Type B pancreatic cell (in vitro differentiated cells): Measurements from ENCODE around the gene RPS19BP1. TPM values are rescaled to one million over a fixed set of nuclear protein-coding genes. Genes with fewer than 3 reads are reported as not detected.

Experiments used
- DNase-seq: peaks from one replicate; pipeline ENCODE4 v3.0.0; 2021; ENCODE audit warnings: mixed read lengths; ENCODE audit not compliant: unreplicated experiment; ENCODE audit errors: extremely low spot score
- H3K27ac Mint-ChIP-seq: 2 replicates; pipeline ENCODE4 v1.8.0; 2021; ENCODE audit warnings: mild to moderate bottlenecking, mixed read lengths
- H3K27me3 Mint-ChIP-seq: 2 replicates; pipeline ENCODE4 v1.8.0; 2021; ENCODE audit warnings: mixed read lengths
- H3K36me3 Mint-ChIP-seq: 2 replicates; pipeline ENCODE4 v1.8.0; 2021; ENCODE audit warnings: mixed read lengths
- H3K4me1 Mint-ChIP-seq: one replicate; pipeline ENCODE4 v1.8.0; 2021; ENCODE audit warnings: mixed read lengths; ENCODE audit not compliant: unreplicated experiment
- H3K4me3 Mint-ChIP-seq: 2 replicates; pipeline ENCODE4 v1.8.0; 2021; ENCODE audit warnings: mild to moderate bottlenecking, mixed read lengths
- H3K9me3 Mint-ChIP-seq: 2 replicates; pipeline ENCODE4 v1.8.0; 2021; ENCODE audit warnings: mixed read lengths
- total RNA-seq: library from RNA; stranded (reverse); gene quantifications from 2 replicates; pipeline ENCODE4 v1.2.1, GENCODE V29; 2021; ENCODE audit warnings: low replicate concordance
- TF ChIP-seq, protein P1 (sequence below): fragments of 200-600 bp; sonication (generic); conservative IDR thresholded peaks from 2 replicates; pipeline ENCODE4 v1.5.0; 2021; ENCODE audit warnings: antibody characterized with exemption, mild to moderate bottlenecking

The RPS19BP1 gene
- total RNA-seq, 1 donor from 2014 or later: 52.3 TPM

GRCh38 chr22:39558950-39559349 lies 26.4 kb upstream of the RPS19BP1 start:
- DNase-seq: no peak
- Mint-ChIP-seq H3K4me3 (peak overlapping the region; percentile 67), H3K9me3 (no peaks in the 10 kb centered on the region), H3K36me3 (no peaks in the 10 kb centered on the region), H3K27ac (no peak overlapping the region), H3K27me3 (peaks cover 70% of the 10 kb centered on the region), H3K4me1 (no peaks in the 10 kb centered on the region)
- TF ChIP-seq, protein P1, sequence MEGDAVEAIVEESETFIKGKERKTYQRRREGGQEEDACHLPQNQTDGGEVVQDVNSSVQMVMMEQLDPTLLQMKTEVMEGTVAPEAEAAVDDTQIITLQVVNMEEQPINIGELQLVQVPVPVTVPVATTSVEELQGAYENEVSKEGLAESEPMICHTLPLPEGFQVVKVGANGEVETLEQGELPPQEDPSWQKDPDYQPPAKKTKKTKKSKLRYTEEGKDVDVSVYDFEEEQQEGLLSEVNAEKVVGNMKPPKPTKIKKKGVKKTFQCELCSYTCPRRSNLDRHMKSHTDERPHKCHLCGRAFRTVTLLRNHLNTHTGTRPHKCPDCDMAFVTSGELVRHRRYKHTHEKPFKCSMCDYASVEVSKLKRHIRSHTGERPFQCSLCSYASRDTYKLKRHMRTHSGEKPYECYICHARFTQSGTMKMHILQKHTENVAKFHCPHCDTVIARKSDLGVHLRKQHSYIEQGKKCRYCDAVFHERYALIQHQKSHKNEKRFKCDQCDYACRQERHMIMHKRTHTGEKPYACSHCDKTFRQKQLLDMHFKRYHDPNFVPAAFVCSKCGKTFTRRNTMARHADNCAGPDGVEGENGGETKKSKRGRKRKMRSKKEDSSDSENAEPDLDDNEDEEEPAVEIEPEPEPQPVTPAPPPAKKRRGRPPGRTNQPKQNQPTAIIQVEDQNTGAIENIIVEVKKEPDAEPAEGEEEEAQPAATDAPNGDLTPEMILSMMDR: no peak

DNA sequence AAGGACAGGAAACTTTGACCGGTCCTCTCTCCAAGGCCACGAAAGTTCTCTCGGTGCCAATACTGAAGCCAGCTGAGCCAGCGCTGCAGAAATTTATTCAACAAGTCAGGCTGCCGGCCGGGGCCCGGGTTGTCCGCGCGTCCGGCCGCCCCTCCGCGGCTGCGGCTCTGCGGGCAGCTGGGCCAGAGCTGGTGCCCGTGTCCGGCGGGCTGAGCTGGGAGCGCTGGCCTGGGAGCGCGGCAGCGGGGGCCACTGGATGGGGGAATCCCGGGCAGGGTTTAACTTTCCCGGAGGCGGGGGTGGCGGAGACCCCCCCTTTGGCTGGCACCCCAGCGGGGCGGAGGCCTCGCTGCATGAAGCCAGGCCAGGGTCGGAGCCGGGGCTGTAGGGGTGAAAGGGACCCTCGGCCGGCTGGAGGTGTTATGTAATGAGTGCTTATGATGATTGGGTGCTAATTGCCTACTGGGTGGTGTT lies 25.7 kb upstream of the RPS19BP1 start:
- TF ChIP-seq, protein P1: no peak

GRCh38 chr22:39556970-39557841 lies 24.7 kb upstream of the RPS19BP1 start:
- Mint-ChIP-seq H3K27ac (no peak overlapping the region), H3K4me1 (no peaks in the 10 kb centered on the region), H3K4me3 (peak overlapping the region; percentile 76), H3K9me3 (no peaks in the 10 kb centered on the region), H3K36me3 (no peaks in the 10 kb centered on the region), H3K27me3 (peaks cover 84% of the 10 kb centered on the region)
- TF ChIP-seq, protein P1: no peak
- DNase-seq: no peak

More for the DNA sequence above, 25.7 kb upstream of the RPS19BP1 start:
- no peaks in the 10 kb centered on the region for H3K9me3 Mint-ChIP-seq
- H3K4me3 Mint-ChIP-seq: peak overlapping the region; percentile 79
- no peaks in the 10 kb centered on the region for H3K4me1 Mint-ChIP-seq
- DNase-seq: no peak
- H3K27me3 Mint-ChIP-seq: peaks cover 73% of the 10 kb centered on the region
- no peaks in the 10 kb centered on the region for H3K36me3 Mint-ChIP-seq
- no peak overlapping the region for H3K27ac Mint-ChIP-seq

GRCh38 chr22:39554151-39554550 lies 21.6 kb upstream of the RPS19BP1 start:
- TF ChIP-seq, protein P1: no peak
- Mint-ChIP-seq H3K4me3 (no peak overlapping the region), H3K27ac (no peak overlapping the region), H3K36me3 (no peaks in the 10 kb centered on the region), H3K27me3 (peaks cover 87% of the 10 kb centered on the region), H3K4me1 (no peaks in the 10 kb centered on the region), H3K9me3 (no peaks in the 10 kb centered on the region)
- DNase-seq: no peak

- Mint-ChIP-seq H3K27ac (no peak overlapping the region), H3K4me1 (no peaks in the 10 kb centered on the region), H3K9me3 (no peaks in the 10 kb centered on the region), H3K27me3 (peaks cover 85% of the 10 kb centered on the region), H3K4me3 (no peak overlapping the region), H3K36me3 (no peaks in the 10 kb centered on the region)
- TF ChIP-seq, protein P1: no peak
- no peak for DNase-seq
These were observed 20.9 kb upstream of the RPS19BP1 start for GRCh38 chr22:39553429-39553828.
